ENCODE measurements around the gene USF1.

Gene USF1

GRCh38 chr1:161045736-161046604, at the start of gene USF1:
Gene USF1, minus strand, starts transcription at chr1:161045977. Its CDS starts 2,702 bp downstream, at chr1:161043275.
- peak; percentile 86 for DNase-seq (ENCODE audit: low read depth)
- TF ChIP-seq, protein P1, sequence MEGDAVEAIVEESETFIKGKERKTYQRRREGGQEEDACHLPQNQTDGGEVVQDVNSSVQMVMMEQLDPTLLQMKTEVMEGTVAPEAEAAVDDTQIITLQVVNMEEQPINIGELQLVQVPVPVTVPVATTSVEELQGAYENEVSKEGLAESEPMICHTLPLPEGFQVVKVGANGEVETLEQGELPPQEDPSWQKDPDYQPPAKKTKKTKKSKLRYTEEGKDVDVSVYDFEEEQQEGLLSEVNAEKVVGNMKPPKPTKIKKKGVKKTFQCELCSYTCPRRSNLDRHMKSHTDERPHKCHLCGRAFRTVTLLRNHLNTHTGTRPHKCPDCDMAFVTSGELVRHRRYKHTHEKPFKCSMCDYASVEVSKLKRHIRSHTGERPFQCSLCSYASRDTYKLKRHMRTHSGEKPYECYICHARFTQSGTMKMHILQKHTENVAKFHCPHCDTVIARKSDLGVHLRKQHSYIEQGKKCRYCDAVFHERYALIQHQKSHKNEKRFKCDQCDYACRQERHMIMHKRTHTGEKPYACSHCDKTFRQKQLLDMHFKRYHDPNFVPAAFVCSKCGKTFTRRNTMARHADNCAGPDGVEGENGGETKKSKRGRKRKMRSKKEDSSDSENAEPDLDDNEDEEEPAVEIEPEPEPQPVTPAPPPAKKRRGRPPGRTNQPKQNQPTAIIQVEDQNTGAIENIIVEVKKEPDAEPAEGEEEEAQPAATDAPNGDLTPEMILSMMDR (IDR thresholded peaks at IDR 0.05; ENCODE audit: control insufficient read depth, extremely low read depth, insufficient read depth), result no peak
- H3K4me3 ChIP-seq (ENCODE audit: low read depth, low read length), result peak within 1 kb of the TSS; percentile 94

GRCh38 chr1:161095230-161095629, 49.5 kb upstream of the USF1 start:
- H3K4me3 ChIP-seq (ENCODE audit: low read depth, low read length), result no peak overlapping the region
- DNase-seq (ENCODE audit: low read depth), result no peak
- TF ChIP-seq, protein P1 (IDR thresholded peaks at IDR 0.05; ENCODE audit: control insufficient read depth, extremely low read depth, insufficient read depth), result no peak

DNA sequence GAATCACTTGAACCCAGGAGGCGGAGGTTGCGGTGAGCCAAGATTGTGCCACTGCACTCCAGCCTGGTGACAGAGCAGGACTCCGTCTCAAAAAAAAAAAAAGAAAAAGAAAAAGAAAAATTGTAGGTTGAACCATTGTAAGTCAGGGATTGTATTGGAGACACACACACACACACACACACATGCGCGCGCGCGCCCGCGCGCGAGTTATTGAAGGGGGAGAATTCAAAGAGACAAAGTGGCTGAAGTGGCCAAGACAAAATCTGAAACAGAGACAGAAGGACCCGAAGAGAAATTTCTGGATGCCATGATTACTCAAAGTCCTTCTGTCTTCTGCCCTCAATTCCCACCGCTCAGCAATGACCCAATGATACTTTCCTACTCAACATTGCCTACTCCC, 48.7 kb upstream of the USF1 start:
- H3K4me3 ChIP-seq (ENCODE audit: low read depth, low read length), result no peak overlapping the region
- TF ChIP-seq, protein P1 (IDR thresholded peaks at IDR 0.05; ENCODE audit: control insufficient read depth, extremely low read depth, insufficient read depth), result no peak
- DNase-seq (ENCODE audit: low read depth), result no peak

DNA sequence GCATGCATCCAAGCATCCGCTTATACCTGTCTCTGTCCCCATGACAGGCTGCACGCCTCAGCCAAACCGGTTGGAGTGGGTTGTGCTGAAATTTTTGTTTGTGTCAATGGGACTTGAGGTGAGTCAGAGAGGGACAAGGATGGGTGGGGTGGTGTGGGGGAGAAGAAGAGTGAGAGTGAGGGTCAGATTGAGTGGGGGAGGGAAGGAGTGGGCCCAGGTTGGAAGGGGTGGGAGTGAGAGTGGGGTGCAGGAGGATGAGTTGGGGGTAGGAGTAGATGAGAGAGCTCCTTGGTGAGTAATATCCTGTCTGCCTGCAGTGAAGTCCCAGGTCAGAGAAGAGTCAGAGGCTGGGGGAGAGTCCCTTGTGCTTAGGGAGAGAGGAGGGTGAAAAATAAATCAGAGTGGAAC, 46.8 kb upstream of the USF1 start:
- no peak for DNase-seq (ENCODE audit: low read depth)

GRCh38 chr1:161091796-161092507, 46.2 kb upstream of the USF1 start:
- TF ChIP-seq, protein P1 (IDR thresholded peaks at IDR 0.05; ENCODE audit: control insufficient read depth, extremely low read depth, insufficient read depth), result no peak
- H3K4me3 ChIP-seq (ENCODE audit: low read depth, low read length), result no peak overlapping the region
- no peak for DNase-seq (ENCODE audit: low read depth)

More for the DNA sequence above, 46.8 kb upstream of the USF1 start:
- no peak overlapping the region for H3K4me3 ChIP-seq (ENCODE audit: low read depth, low read length)
- TF ChIP-seq, protein P1 (IDR thresholded peaks at IDR 0.05; ENCODE audit: control insufficient read depth, extremely low read depth, insufficient read depth), result no peak

DNA sequence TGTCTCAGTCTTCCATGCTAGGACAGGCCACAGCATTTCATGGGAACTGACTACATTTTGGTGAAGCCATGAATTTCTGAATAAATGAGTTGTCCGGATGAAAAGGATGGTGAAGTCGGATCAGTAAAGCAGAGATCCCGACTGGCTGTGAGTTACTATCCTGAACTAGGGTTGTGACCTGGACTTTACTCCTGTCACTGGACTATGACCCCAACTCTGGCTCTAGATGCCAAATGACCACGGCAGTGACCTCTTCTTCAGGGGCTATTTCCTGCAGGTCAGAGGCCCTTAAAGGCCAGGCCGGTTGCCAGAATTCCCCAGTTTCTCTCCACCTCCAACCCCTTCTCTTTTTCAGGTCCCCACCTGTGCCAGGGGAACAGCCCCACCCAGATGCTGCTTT, 45.3 kb upstream of the USF1 start:
- no peak for DNase-seq (ENCODE audit: low read depth)
- TF ChIP-seq, protein P1 (IDR thresholded peaks at IDR 0.05; ENCODE audit: control insufficient read depth, extremely low read depth, insufficient read depth), result no peak
- no peak overlapping the region for H3K4me3 ChIP-seq (ENCODE audit: low read depth, low read length)

Measured in LNCaP clone FGC (cell line).